HG03571 (cell line): ENCODE measurements around the gene RAB3IL1.

Experiments
- ATAC-seq: cut with Tn5 transposase; IDR thresholded peaks from one replicate; pipeline ENCODE4 v1.9.1; 2021; ENCODE audit not compliant: unreplicated experiment

RAB3IL1 gene

GRCh38 chr11:61921446-61921845, 4.1 kb upstream of the RAB3IL1 start:
- ATAC-seq, result no peak

GRCh38 chr11:61919705-61920631, 2.6 kb upstream of the RAB3IL1 start:
- no peak for ATAC-seq

- no peak for ATAC-seq
Observed at GRCh38 chr11:61918938-61919704, 1.8 kb upstream of the RAB3IL1 start.

GRCh38 chr11:61918251-61918937, 1.0 kb upstream of the RAB3IL1 start:
- ATAC-seq, result no peak

GRCh38 chr11:61916737-61917333, 531 bp downstream of the RAB3IL1 start:
- no peak for ATAC-seq

GRCh38 chr11:61914471-61915171, 2.7 kb downstream of the RAB3IL1 start:
- no peak for ATAC-seq

- ATAC-seq, result no peak
Observed at GRCh38 chr11:61913699-61914395, 3.5 kb downstream of the RAB3IL1 start.

- ATAC-seq, result no peak
Observed at GRCh38 chr11:61912991-61913698, 4.2 kb downstream of the RAB3IL1 start.

GRCh38 chr11:61912530-61912898, 4.9 kb downstream of the RAB3IL1 start:
- no peak for ATAC-seq

GRCh38 chr11:61911701-61912529, 5.5 kb downstream of the RAB3IL1 start:
- ATAC-seq, result no peak

GRCh38 chr11:61911128-61911700, 6.2 kb downstream of the RAB3IL1 start:
- ATAC-seq, result no peak

- ATAC-seq, result no peak
Observed at GRCh38 chr11:61910187-61911127, 6.9 kb downstream of the RAB3IL1 start.

GRCh38 chr11:61908730-61909316, 8.5 kb downstream of the RAB3IL1 start:
- ATAC-seq, result no peak

- ATAC-seq, result no peak
Observed at GRCh38 chr11:61907871-61908729, 9.3 kb downstream of the RAB3IL1 start.

GRCh38 chr11:61907282-61907681, 10.1 kb downstream of the RAB3IL1 start:
- ATAC-seq, result no peak

- ATAC-seq, result no peak
Observed at GRCh38 chr11:61906522-61906909, 10.8 kb downstream of the RAB3IL1 start.
